Caco-2 (cell line): ENCODE measurements around the gene SMC3. TPM values are rescaled to one million over a fixed set of nuclear protein-coding genes. Genes with fewer than 3 reads are reported as not detected.

Source experiments
- BruUV-seq: library from RNA; stranded (reverse); fragments of 400-500 nt; replicated peaks from 2 replicates; lab custom pipeline; 2021; lab: Mats Ljungman, UMichigan
- CTCF ChIA-PET: fragments of 300-600 bp; sonication (Branson Sonifier 250); formaldehyde crosslinking; loops from one replicate; lab custom pipeline; 2022; ENCODE audit warnings: antibody characterized with exemption; lab: Charles Lee
- POLR2A ChIA-PET: fragments of 300-600 bp; sonication (Branson Sonifier 250); formaldehyde crosslinking; loops from one replicate; lab custom pipeline; 2022; ENCODE audit warnings: antibody characterized with exemption; lab: Charles Lee
- DNase-seq, 2 experiments: peaks; one replicate each; pipeline versions ENCODE4 v3.0.0 to v3.0.0-alpha.2; 2020 to 2022
- H3K27me3 ChIP-seq: replicated peaks from 2 replicates; pipeline ENCODE4 v1.6.0; 2011; ENCODE audit warnings: low read length; ENCODE audit not compliant: control insufficient read depth, insufficient read depth
- H3K36me3 ChIP-seq: 2 replicates; pipeline ENCODE4 v1.5.1; 2011; ENCODE audit warnings: low read length; ENCODE audit not compliant: control insufficient read depth, insufficient read depth
- H3K4me1 ChIP-seq: fragments of 250-450 bp; sonication (Bioruptor Pico); 2 replicates; pipeline ENCODE4 v1.5.1; 2020; ENCODE audit warnings: mild to moderate bottlenecking
- H3K4me3 ChIP-seq: 2 replicates; pipeline ENCODE4 v1.5.1; 2011; ENCODE audit warnings: low read depth, mild to moderate bottlenecking, control low read depth, low read length
- H3K9me3 ChIP-seq: fragments of 250-450 bp; sonication (Bioruptor Pico); 2 replicates; pipeline ENCODE4 v1.5.1; 2020; ENCODE audit warnings: mild to moderate bottlenecking, moderate library complexity
- H3K27ac Mint-ChIP-seq: one replicate; pipeline ENCODE4 v1.8.0; 2022; ENCODE audit warnings: mixed read lengths; ENCODE audit not compliant: unreplicated experiment
- H3K27me3 Mint-ChIP-seq: one replicate; pipeline ENCODE4 v1.8.0; 2022; ENCODE audit warnings: mixed read lengths; ENCODE audit not compliant: insufficient read depth, unreplicated experiment
- H3K36me3 Mint-ChIP-seq: one replicate; pipeline ENCODE4 v1.8.0; 2022; ENCODE audit warnings: mild to moderate bottlenecking, mixed read lengths; ENCODE audit not compliant: insufficient read depth, unreplicated experiment
- H3K4me1 Mint-ChIP-seq: one replicate; pipeline ENCODE4 v1.8.0; 2022; ENCODE audit warnings: low read depth, mixed read lengths; ENCODE audit not compliant: unreplicated experiment
- H3K4me3 Mint-ChIP-seq: one replicate; pipeline ENCODE4 v1.8.0; 2022; ENCODE audit warnings: mild to moderate bottlenecking, moderate library complexity, mixed read lengths; ENCODE audit not compliant: unreplicated experiment
- H3K9me3 Mint-ChIP-seq: one replicate; pipeline ENCODE4 v1.8.0; 2022; ENCODE audit warnings: mixed read lengths; ENCODE audit not compliant: unreplicated experiment
- intact Hi-C: fragments of 100-400 bp; cut with micrococcal nuclease; formaldehyde crosslinking; loops from one replicate; pipeline ENCODE4 v1.10.0; 2022; ENCODE audit not compliant: unreplicated experiment
- total RNA-seq: library from RNA; stranded (reverse); gene quantifications from 2 replicates; pipeline ENCODE4 v1.2.3, GENCODE V29; 2022
- TF ChIP-seq, protein P1 (sequence below), 2 experiments: fragments of 200-600 bp in 1 of 2; IDR thresholded peaks; 1 replicate in 1 of 2; 2 replicates in 1 of 2; pipeline versions ENCODE4 v1.5.1 to v1.8.0; 2011 to 2022; ENCODE audit warnings: antibody characterized with exemption in 1 of 2, control low read depth in 1 of 2, inconsistent platforms in 1 of 2, low read depth in 1 of 2, low read length in 1 of 2, mild to moderate bottlenecking in 1 of 2, moderate library complexity in 1 of 2; ENCODE audit not compliant: insufficient read depth in 1 of 2, severe bottlenecking in 1 of 2, unreplicated experiment in 1 of 2

Gene SMC3
- total RNA-seq, 1 experiment from 2014 or later: 95.7 TPM

DNA sequence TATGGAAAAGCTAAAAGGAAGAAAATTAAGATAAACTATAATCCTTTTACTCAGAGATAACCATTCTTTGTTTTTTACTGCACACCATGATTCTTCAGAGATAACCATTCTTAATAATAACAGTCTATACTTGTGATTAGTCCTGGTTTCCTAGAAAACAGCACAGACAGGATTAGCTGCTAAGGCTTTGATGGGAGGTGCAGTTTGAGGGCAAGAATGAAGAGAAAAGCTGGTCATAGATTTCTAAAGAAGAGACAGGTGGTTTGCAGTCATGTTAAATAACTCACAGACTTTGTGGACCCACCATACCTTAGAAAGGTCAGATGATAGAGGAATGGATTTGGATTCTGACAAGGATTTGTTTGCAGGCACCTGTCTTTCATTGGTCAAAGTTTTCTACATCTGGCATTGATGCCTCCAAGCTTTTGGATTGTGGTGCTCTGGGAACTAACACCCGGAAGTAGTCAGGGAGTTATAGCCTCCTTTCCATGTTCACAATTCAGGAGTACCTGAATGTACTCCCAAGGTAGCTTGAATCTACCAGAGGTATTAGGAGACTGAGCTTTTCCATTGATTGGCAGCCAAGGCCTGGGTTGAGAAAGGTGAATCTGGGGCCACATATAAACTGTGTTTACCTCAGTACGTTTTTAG is 3.7 kb downstream of the SMC3 start:
- no peaks in the 10 kb centered on the region for H3K27me3 Mint-ChIP-seq
- Histone ChIP-seq H3K27me3 (no peaks in the 10 kb centered on the region), H3K4me1 (peaks cover 29% of the 10 kb centered on the region), H3K36me3 (no peaks in the 10 kb centered on the region; the same call in 1 of the 2 replicates), H3K4me3 (no peak overlapping the region), H3K9me3 (no peaks in the 10 kb centered on the region)
- intact Hi-C loops: no loop called here
- no peak for DNase-seq
- H3K4me1 Mint-ChIP-seq: peaks cover 26% of the 10 kb centered on the region
- peaks cover 50% of the 10 kb centered on the region for H3K36me3 Mint-ChIP-seq
- H3K9me3 Mint-ChIP-seq: no peaks in the 10 kb centered on the region
- ChIA-PET POLR2A (interaction anchor here (0.6 kb wide), 1 partner anchor 194 kb away, joined by 3 read pairs; no protein-coding TSS in a partner anchor), CTCF (interaction anchor here (0.9 kb wide), 1 partner anchor 29 kb away, joined by 3 read pairs; no protein-coding TSS in a partner anchor)
- TF ChIP-seq, protein P1, sequence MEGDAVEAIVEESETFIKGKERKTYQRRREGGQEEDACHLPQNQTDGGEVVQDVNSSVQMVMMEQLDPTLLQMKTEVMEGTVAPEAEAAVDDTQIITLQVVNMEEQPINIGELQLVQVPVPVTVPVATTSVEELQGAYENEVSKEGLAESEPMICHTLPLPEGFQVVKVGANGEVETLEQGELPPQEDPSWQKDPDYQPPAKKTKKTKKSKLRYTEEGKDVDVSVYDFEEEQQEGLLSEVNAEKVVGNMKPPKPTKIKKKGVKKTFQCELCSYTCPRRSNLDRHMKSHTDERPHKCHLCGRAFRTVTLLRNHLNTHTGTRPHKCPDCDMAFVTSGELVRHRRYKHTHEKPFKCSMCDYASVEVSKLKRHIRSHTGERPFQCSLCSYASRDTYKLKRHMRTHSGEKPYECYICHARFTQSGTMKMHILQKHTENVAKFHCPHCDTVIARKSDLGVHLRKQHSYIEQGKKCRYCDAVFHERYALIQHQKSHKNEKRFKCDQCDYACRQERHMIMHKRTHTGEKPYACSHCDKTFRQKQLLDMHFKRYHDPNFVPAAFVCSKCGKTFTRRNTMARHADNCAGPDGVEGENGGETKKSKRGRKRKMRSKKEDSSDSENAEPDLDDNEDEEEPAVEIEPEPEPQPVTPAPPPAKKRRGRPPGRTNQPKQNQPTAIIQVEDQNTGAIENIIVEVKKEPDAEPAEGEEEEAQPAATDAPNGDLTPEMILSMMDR (IDR thresholded peaks at IDR 0.05; ENCODE audit: insufficient read depth in 1 of 2, low read depth in 1 of 2, low read length in 1 of 2, severe bottlenecking in 1 of 2, unreplicated experiment in 1 of 2): no peak
- no peak overlapping the region for H3K27ac Mint-ChIP-seq
- BruUV-seq: no TSS peak
- no peak overlapping the region for H3K4me3 Mint-ChIP-seq

DNA sequence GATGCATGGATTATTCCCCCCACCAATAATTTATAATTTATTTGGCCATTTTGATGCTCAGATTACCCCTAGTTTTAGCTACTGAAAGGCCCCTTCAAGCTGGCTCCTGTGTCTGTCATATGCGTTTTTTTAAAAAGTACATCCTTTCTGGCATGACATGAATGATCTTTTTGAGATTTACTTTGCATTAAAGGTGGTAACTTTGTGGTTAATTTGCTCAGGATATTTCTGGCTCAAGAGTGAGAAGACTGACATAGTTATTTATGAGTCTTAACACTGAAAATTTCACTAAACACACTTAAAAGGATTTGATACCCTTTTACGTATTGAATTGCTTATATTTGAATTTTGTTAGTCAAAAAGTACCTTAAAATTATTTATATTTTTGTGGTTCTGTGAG is 5.4 kb downstream of the SMC3 start:
- TF ChIP-seq, protein P1 (IDR thresholded peaks at IDR 0.05; ENCODE audit: insufficient read depth in 1 of 2, low read depth in 1 of 2, low read length in 1 of 2, severe bottlenecking in 1 of 2, unreplicated experiment in 1 of 2): no peak
- Histone ChIP-seq H3K9me3 (no peaks in the 10 kb centered on the region), H3K4me1 (peaks cover 24% of the 10 kb centered on the region), H3K27me3 (no peaks in the 10 kb centered on the region), H3K36me3 (no peaks in the 10 kb centered on the region; the same call in 1 of the 2 replicates), H3K4me3 (no peak overlapping the region)
- Mint-ChIP-seq H3K4me3 (no peak overlapping the region), H3K27ac (no peak overlapping the region), H3K9me3 (no peaks in the 10 kb centered on the region), H3K27me3 (no peaks in the 10 kb centered on the region), H3K36me3 (peaks cover 49% of the 10 kb centered on the region), H3K4me1 (peaks cover 26% of the 10 kb centered on the region)
- no TSS peak for BruUV-seq
- no peak for DNase-seq
- intact Hi-C loops: no loop called here
- POLR2A ChIA-PET: no interaction called here
- CTCF ChIA-PET: no interaction called here

DNA sequence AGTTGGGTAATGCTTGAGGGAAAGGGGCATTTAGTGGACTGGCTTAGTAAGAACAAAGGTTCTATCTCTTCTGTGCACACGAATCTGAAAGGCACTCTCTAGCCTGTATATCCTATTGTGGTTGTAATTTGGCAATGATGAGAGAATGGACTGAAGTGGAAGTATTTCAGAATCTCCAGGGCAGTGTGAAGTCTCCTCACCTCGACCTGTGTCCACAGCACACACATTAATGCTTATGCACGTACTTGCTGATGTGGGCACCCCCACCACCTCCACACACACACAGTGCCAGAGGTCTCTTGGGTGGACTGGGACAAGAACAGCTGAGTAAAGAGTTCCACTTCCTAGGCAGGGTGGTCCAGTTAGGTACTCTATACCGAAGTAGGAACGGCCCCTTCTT is 6.9 kb downstream of the SMC3 start:
- ChIA-PET POLR2A (no interaction called here), CTCF (no interaction called here)
- Mint-ChIP-seq H3K36me3 (peaks cover 59% of the 10 kb centered on the region), H3K4me3 (no peak overlapping the region), H3K27ac (no peak overlapping the region), H3K4me1 (peaks cover 23% of the 10 kb centered on the region), H3K27me3 (no peaks in the 10 kb centered on the region), H3K9me3 (no peaks in the 10 kb centered on the region)
- no peaks in the 10 kb centered on the region for H3K27me3 ChIP-seq
- no peak for DNase-seq
- no peak overlapping the region for H3K4me3 ChIP-seq
- no TSS peak for BruUV-seq
- no peaks in the 10 kb centered on the region; the same call in 1 of the 2 replicates for H3K36me3 ChIP-seq
- peaks cover 18% of the 10 kb centered on the region for H3K4me1 ChIP-seq
- TF ChIP-seq, protein P1 (IDR thresholded peaks at IDR 0.05; ENCODE audit: insufficient read depth in 1 of 2, low read depth in 1 of 2, low read length in 1 of 2, severe bottlenecking in 1 of 2, unreplicated experiment in 1 of 2): no peak
- intact Hi-C loops: no loop called here
- H3K9me3 ChIP-seq: no peaks in the 10 kb centered on the region
